Measurements from ENCODE around the gene PIKFYVE.

- no peak for TF ChIP-seq CTCF (IDR thresholded peaks at IDR 0.05)
- no peak for TF ChIP-seq SIN3A (IDR thresholded peaks at IDR 0.05; ENCODE audit: borderline replicate concordance, insufficient read depth, low read depth, low read length)
- TF ChIP-seq REST (IDR thresholded peaks at IDR 0.05; ENCODE audit: insufficient read depth in 1 of 2, low read depth in 2 of 2, low read length in 1 of 2): no peak
- TF ChIP-seq POLR2AphosphoS5 (IDR thresholded peaks at IDR 0.05; ENCODE audit: low read depth, low read length): no peak
Measured at GRCh38 chr2:208248601-208249000, 17.5 kb upstream of the PIKFYVE start.
